Measurements from ENCODE around the gene LIN54. TPM values are rescaled to one million over a fixed set of nuclear protein-coding genes. Genes with fewer than 3 reads are reported as not detected.
"Not testable (repeated sequence)": the region's sequence is repeated elsewhere in the genome, so short reads cannot be mapped to it uniquely, and the experiment has no call there.

The LIN54 gene
- total RNA-seq, 2 experiments from 2014 or later = 39.1 to 48.1 TPM

GRCh38 chr4:83025563-83025962, 14.9 kb upstream of the LIN54 start:
- ChIA-PET CTCF (interaction anchor here (0.9 kb wide), 1 partner anchor 9 kb away, joined by 3 read pairs; no protein-coding TSS in a partner anchor), POLR2A (no interaction called here)
- Mint-ChIP-seq H3K4me1 (no peaks in the 10 kb centered on the region), H3K36me3 (ENCODE audit: low read depth) (peaks cover 2% of the 10 kb centered on the region), H3K4me3 (no peak overlapping the region), H3K9me3 (peaks cover 14% of the 10 kb centered on the region), H3K27me3 (peaks cover 15% of the 10 kb centered on the region), H3K27ac (no peak overlapping the region)
- DNase-seq = no peak

DNA sequence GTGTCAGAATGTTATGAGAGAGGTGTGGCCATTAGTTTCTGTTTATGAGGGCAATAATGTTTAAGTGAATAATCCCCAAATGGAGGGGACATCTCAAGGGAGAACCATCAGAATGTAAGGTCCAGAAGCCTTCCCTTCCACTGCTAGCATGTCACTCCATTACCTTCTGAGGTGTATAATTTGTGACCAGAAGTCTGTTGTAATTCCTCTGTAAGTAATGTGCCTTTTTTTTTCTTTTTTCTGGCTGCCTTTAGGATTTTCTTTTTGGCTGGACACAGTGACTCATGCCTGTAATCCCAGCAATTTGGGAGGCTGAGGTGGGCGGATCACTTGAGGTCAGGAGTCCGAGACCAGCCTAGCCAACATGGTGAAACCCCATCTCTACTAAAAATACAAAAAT, 13.6 kb upstream of the LIN54 start:
- Mint-ChIP-seq H3K27ac (no peak overlapping the region), H3K36me3 (ENCODE audit: low read depth) (peaks cover 2% of the 10 kb centered on the region), H3K4me3 (no peak overlapping the region), H3K9me3 (peaks cover 14% of the 10 kb centered on the region), H3K4me1 (peaks cover 8% of the 10 kb centered on the region), H3K27me3 (peaks cover 8% of the 10 kb centered on the region)
- DNase-seq = no peak
- POLR2A ChIA-PET = no interaction called here
- CTCF ChIA-PET = interaction anchor here (0.6 to 1.2 kb wide), 3 partner anchors 19 to 404 kb away, joined by 3 read pairs; no protein-coding TSS in a partner anchor

GRCh38 chr4:83023599-83023998, 13.0 kb upstream of the LIN54 start:
- CTCF ChIA-PET = interaction anchor here (1.1 kb wide), 1 partner anchor 18 kb away, joined by 3 read pairs; no protein-coding TSS in a partner anchor

DNA sequence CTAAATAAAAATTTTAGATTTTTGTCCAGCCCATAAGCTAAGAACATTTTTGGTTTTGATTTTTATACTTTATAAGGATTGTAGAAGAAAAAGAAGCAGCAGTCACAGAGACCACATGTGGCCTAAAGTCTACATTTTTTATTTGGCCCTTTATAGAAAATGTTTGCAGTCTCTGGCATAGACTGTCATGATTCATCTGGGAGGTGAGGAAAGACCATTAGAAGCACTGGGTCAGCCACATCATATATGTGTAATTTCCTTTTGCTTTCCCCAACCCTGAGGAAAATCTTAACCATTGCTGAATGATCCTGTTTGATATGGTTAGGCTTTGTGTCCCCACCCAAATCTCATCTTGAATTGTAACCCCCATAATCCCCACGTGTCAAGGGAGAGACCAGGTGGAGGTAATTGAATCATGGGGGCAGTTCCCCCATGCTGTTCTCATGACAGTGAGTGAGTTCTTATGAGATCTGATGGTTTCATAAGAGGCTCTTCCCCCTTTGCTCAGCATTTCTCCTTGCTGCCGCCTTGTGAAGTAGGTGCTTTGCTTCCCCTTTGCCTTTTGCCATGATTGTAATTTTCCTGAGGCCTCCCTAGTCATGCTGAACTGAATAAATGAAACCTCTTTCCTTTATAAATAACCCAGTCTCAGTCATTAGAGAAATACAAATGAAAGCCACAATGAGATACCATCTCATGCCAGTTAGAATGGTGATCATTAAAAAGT, 12.3 kb upstream of the LIN54 start:
- H3K9me3 Mint-ChIP-seq = peaks cover 14% of the 10 kb centered on the region
- peaks cover 8% of the 10 kb centered on the region for H3K27me3 Mint-ChIP-seq
- peaks cover 2% of the 10 kb centered on the region for H3K36me3 Mint-ChIP-seq (ENCODE audit: low read depth)
- ChIA-PET CTCF (interaction anchor here (1.1 kb wide), 1 partner anchor 17 kb away, joined by 3 read pairs; no protein-coding TSS in a partner anchor), POLR2A (no interaction called here)
- peaks cover 8% of the 10 kb centered on the region for H3K4me1 Mint-ChIP-seq
- no peak overlapping the region for H3K27ac Mint-ChIP-seq
- DNase-seq = no peak
- H3K4me3 Mint-ChIP-seq = no peak overlapping the region

More at GRCh38 chr4:83023599-83023998, 13.0 kb upstream of the LIN54 start:
- DNase-seq; H3K27me3 Mint-ChIP-seq; H3K4me3 Mint-ChIP-seq; H3K4me1 Mint-ChIP-seq; H3K27ac Mint-ChIP-seq; POLR2A ChIA-PET; H3K36me3 Mint-ChIP-seq (ENCODE audit: low read depth): not testable (repeated sequence)
- H3K9me3 Mint-ChIP-seq = peaks cover 14% of the 10 kb centered on the region

GRCh38 chr4:83019794-83020494, 9.3 kb upstream of the LIN54 start:
- H3K36me3 Mint-ChIP-seq (ENCODE audit: low read depth) = peaks cover 2% of the 10 kb centered on the region
- H3K27me3 Mint-ChIP-seq = peaks cover 2% of the 10 kb centered on the region
- ChIA-PET CTCF (interaction anchor here (0.6 to 0.9 kb wide), 2 partner anchors 13 to 350 kb away, joined by 5 to 7 read pairs; no protein-coding TSS in a partner anchor), POLR2A (interaction anchor here (0.6 to 0.7 kb wide), 2 partner anchors 10 to 15 kb away, joined by 3 to 5 read pairs; no protein-coding TSS in a partner anchor)
- peaks cover 8% of the 10 kb centered on the region for H3K4me1 Mint-ChIP-seq
- H3K27ac Mint-ChIP-seq = no peak overlapping the region
- H3K4me3 Mint-ChIP-seq = no peak overlapping the region
- no peak for DNase-seq
- peaks cover 9% of the 10 kb centered on the region for H3K9me3 Mint-ChIP-seq

GRCh38 chr4:83013902-83014301, 3.3 kb upstream of the LIN54 start:
- POLR2A ChIA-PET = no interaction called here
- no peak overlapping the region for H3K27ac Mint-ChIP-seq
- peaks cover 28% of the 10 kb centered on the region for H3K4me1 Mint-ChIP-seq
- no peaks in the 10 kb centered on the region for H3K27me3 Mint-ChIP-seq
- peaks cover 6% of the 10 kb centered on the region for H3K36me3 Mint-ChIP-seq (ENCODE audit: low read depth)
- no peak for DNase-seq
- CTCF ChIA-PET = interaction anchor here (1.0 to 2.6 kb wide), 2 partner anchors 26 to 241 kb away, joined by 3 to 21 read pairs; no protein-coding TSS in a partner anchor
- peak overlapping the region; percentile 89 for H3K4me3 Mint-ChIP-seq
- no peaks in the 10 kb centered on the region for H3K9me3 Mint-ChIP-seq

DNA sequence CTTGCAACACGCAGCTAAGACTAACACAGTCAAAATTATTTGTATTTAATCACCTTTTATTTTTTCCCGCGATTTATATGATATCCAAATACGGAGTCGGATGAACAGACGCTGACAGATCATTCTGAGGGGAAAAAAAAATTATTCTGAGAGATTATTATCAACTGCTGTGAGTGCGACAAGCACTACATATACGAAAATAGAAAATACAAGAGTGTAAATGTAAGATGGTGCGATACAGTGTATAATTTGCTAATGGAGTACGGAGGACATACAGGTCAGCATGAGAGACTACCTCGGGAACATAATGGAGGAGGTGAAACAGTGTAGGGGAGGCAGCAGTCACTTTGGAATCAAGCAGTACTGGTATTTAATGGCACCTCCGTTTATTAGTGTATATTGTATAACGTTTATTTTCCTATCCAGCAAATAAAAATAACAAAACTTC, 2.8 kb upstream of the LIN54 start:
- POLR2A ChIA-PET = interaction anchor here (0.6 to 0.9 kb wide), 2 partner anchors 22 to 115 kb away, joined by 3 to 9 read pairs; partner anchors contain the start of gene COPS4
- CTCF ChIA-PET = interaction anchor here (0.7 to 2.6 kb wide), 8 partner anchors 14 to 241 kb away, joined by 3 to 21 read pairs (median 4); partner anchors contain the start of gene COPS4
- H3K4me3 Mint-ChIP-seq = peak overlapping the region; percentile 89
- DNase-seq = no peak
- H3K27me3 Mint-ChIP-seq = no peaks in the 10 kb centered on the region
- peaks cover 6% of the 10 kb centered on the region for H3K36me3 Mint-ChIP-seq (ENCODE audit: low read depth)
- H3K4me1 Mint-ChIP-seq = peaks cover 31% of the 10 kb centered on the region
- peak overlapping the region; percentile 96 for H3K27ac Mint-ChIP-seq
- no peaks in the 10 kb centered on the region for H3K9me3 Mint-ChIP-seq

- peak; percentile 96 for DNase-seq
- ChIA-PET POLR2A (interaction anchor here (0.6 to 0.9 kb wide), 2 partner anchors 22 to 114 kb away, joined by 3 to 9 read pairs; partner anchors contain the start of gene COPS4), CTCF (interaction anchor here (0.7 to 2.6 kb wide), 10 partner anchors 14 to 242 kb away, joined by 3 to 21 read pairs (median 4); partner anchors contain the start of gene COPS4)
- peaks cover 35% of the 10 kb centered on the region for H3K4me1 Mint-ChIP-seq
- peak overlapping the region; percentile 89 for H3K4me3 Mint-ChIP-seq
- H3K27me3 Mint-ChIP-seq = no peaks in the 10 kb centered on the region
- peaks cover 9% of the 10 kb centered on the region for H3K36me3 Mint-ChIP-seq (ENCODE audit: low read depth)
- H3K9me3 Mint-ChIP-seq = no peaks in the 10 kb centered on the region
- H3K27ac Mint-ChIP-seq = peak overlapping the region; percentile 96
Measured at GRCh38 chr4:83012687-83013419, 2.2 kb upstream of the LIN54 start.

DNA sequence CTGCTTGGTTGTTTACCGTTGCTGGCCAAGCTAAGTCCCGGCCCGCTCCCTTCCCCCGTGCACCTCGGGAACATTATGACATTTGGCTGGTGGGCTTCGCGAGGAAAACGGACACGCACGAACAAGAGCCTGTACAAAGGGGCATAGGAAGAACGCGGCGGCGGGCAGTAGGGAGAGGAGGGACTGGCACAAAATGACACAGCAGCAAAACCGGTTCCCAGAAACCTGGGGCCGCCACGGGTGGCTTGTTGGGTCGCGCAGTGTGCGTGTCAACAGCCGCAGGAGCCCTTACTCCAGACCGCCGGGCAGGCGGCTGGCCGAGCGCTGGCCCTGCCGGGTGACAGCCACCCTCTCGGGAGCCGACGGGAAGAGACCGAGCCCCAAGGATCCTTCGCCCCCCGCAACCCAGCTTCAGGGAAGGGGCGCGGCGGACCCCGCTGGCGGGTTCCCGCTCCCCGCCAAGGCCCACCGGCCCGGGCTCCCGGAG, 1.6 kb upstream of the LIN54 start:
- Mint-ChIP-seq H3K4me3 (peak overlapping the region; percentile 96), H3K4me1 (peaks cover 42% of the 10 kb centered on the region)

DNA sequence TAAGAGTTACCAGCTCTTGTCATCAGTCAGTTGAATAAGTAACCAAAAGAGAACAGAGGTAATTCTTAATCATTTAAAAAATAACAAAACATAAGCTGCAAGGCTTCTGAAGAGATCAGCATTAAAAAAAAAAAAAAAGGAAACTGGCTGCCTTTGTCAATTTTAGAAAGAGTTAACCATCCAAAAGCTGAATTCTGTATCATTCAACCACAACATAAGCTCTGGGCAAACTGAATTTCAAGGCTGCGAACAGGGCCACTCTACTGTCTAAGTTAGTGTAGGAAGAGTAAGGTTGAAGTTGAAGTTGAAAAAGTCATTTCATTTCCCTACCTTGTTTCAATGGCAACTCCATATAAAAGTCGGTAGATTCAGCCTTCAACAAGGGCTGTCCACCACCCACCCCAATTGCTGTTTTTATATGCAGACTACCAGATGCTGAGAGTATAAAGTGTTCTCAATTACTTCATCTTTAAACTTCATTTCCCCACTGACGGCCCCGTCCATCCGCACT, 1.1 kb upstream of the LIN54 start:
- peaks cover 12% of the 10 kb centered on the region for H3K36me3 Mint-ChIP-seq (ENCODE audit: low read depth)
- POLR2A ChIA-PET = interaction anchor here (0.6 kb wide), 1 partner anchor 74 kb away, joined by 5 read pairs; no protein-coding TSS in a partner anchor
- CTCF ChIA-PET = interaction anchor here (0.7 to 2.6 kb wide), 5 partner anchors 15 to 159 kb away, joined by 3 to 21 read pairs (median 6); partner anchors contain the start of gene COPS4
- peak overlapping the region; percentile 96 for H3K4me3 Mint-ChIP-seq
- H3K9me3 Mint-ChIP-seq = no peaks in the 10 kb centered on the region
- H3K27ac Mint-ChIP-seq = peak overlapping the region; percentile 94
- DNase-seq = no peak
- H3K4me1 Mint-ChIP-seq = peaks cover 42% of the 10 kb centered on the region
- no peaks in the 10 kb centered on the region for H3K27me3 Mint-ChIP-seq

More for the DNA sequence above, 1.6 kb upstream of the LIN54 start:
- H3K9me3 Mint-ChIP-seq = no peaks in the 10 kb centered on the region
- H3K27ac Mint-ChIP-seq = peak overlapping the region; percentile 94
- ChIA-PET POLR2A (interaction anchor here (0.6 kb wide), 1 partner anchor 75 kb away, joined by 5 read pairs; no protein-coding TSS in a partner anchor), CTCF (interaction anchor here (1.0 to 2.6 kb wide), 7 partner anchors 15 to 162 kb away, joined by 3 to 21 read pairs (median 3); partner anchors contain the start of gene COPS4)
- peak; percentile 40 for DNase-seq
- no peaks in the 10 kb centered on the region for H3K27me3 Mint-ChIP-seq
- H3K36me3 Mint-ChIP-seq (ENCODE audit: low read depth) = peaks cover 12% of the 10 kb centered on the region

DNA sequence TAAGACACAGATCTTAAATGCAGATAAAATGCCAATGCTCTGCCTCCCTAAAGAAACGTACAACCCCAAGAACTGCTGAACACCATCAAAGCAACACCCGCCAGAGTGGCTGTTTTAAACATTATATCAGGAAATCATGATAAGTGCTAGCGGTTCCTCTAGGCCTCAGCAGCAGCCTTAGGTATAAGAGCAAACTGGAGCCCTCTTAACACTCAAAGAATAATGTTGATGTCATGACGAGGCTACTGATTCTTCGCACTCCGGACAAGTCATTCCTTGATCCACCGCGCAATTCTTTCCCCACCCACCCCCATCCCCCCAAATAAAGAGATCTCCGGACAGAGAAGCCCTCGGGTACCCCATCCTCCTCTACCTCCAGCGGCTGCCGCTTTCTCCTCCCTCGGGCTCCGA, 507 bp downstream of the LIN54 start:
- peaks cover 49% of the 10 kb centered on the region for H3K4me1 Mint-ChIP-seq
- CTCF ChIA-PET = no interaction called here

More for the DNA sequence above, 507 bp downstream of the LIN54 start:
- POLR2A ChIA-PET = interaction anchor here (0.9 kb wide), 1 partner anchor 10 kb away, joined by 5 read pairs; no protein-coding TSS in a partner anchor
- Mint-ChIP-seq H3K9me3 (no peaks in the 10 kb centered on the region), H3K27me3 (no peaks in the 10 kb centered on the region), H3K4me3 (peak overlapping the region; percentile 96), H3K36me3 (ENCODE audit: low read depth) (peaks cover 18% of the 10 kb centered on the region), H3K27ac (peak overlapping the region; percentile 94)
- DNase-seq = peak; percentile 37
